ENCODE measurements around the gene IFTAP.

DNA sequence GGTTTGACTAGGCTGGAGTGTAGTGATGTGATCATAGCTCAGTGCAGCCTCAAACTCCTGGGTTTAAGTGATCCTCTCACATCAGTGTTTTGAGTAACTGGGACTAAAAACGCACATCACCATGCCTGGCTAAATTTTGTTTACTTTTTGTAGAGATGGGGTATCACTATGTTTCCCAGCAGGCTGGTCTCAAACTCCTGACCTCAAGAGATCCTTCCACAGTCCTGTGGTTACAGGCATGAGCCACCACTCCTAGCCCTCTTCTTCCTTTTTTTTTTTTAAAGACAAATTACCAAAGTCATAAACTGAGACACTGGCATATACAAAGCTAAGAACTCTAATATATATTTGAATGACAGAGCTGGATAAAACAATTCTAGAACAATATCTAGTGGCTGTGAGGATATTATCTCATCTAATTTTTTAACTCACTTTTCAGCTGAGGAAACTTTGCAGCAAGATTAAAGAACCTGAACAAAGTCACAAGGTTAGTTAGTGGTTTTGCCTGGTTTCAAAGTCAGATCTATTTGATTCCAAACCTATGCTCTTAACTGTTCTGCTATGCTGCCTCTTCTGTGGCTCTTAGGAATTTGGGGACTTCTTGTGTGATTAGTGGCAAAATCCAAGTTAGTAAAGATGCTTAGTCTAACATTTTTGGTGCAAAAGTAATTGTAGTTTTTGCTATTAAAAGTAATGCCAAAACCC is 99.0 kb downstream of the IFTAP start:
- TF ChIP-seq POLR2A (IDR thresholded peaks at IDR 0.05) (no peak), CTCF (IDR thresholded peaks at IDR 0.05) (no peak), EP300 (IDR thresholded peaks at IDR 0.05) (no peak)

Data from ovary (tissue), 3 donors.